ENCODE measurements around the gene CABCOCO1.

DNA sequence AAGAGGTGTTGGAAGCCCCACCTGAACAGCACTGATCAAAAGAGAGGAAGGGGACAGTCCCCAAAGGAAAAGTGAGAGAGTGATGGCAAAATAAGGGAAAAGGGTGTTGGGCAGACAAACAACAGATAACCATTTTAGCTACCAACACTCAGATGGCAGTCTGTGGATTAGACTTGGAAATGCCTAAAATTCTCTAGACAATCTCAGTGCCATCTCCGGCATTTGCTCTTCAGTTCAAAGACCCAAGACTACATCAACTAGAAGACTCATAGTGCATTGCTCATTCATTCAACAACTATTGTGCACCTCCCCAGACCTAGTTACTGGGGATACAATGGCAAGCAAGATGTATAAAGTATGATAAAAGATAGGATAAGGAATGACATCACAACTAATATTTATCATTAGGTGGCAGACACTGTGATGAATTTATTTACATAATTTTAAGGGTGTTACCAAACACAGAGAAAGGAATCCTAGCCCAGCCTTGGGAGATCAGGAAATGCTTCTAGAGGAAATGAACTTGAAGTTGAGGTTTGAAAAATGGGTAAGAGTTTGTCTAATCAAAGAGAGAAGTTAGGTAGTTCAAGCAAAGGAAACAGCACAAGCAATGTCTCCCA, 129.5 kb downstream of the CABCOCO1 start:
- TF ChIP-seq YY1 (IDR thresholded peaks at IDR 0.05; ENCODE audit: insufficient read depth, insufficient read length) (no peak), ZNF274 (IDR thresholded peaks at IDR 0.05; ENCODE audit: low read depth, low read length) (no peak)

All from NT2/D1 (cell line).